ENCODE results near the gene APP. TPM values are rescaled to one million over a fixed set of nuclear protein-coding genes. Genes with fewer than 3 reads are reported as not detected.

The APP gene
- total and polyA plus RNA-seq, 2 of the 13 experiments (the other 11 are each of a cell fraction or from before 2014, with no cell fraction given): 70.6 to 262 TPM

- TF ChIP-seq ZNF770 (CRISPR knock-in tag; IDR thresholded peaks at IDR 0.05) (no peak), GTF2F1 (IDR thresholded peaks at IDR 0.05; ENCODE audit: low read length) (no peak), HOXA9 (CRISPR knock-in tag; IDR thresholded peaks at IDR 0.05; ENCODE audit: borderline replicate concordance) (no peak)
Measured at GRCh38 chr21:25939396-25939761, 231.2 kb downstream of the APP start (continued).

GRCh38 chr21:25938658-25939395 lies 231.7 kb downstream of the APP start:
- Histone ChIP-seq H4K20me1 (ENCODE audit: insufficient read depth, low read length) (no peaks in the 10 kb centered on the region), H3K4me2 (ENCODE audit: low read depth, low read length) (no peak overlapping the region), H3K27ac (ENCODE audit: extremely low read length, insufficient read depth, low read length) (no peak overlapping the region), H3K9me3 (ENCODE audit: low read length) (no peaks in the 10 kb centered on the region), H3K79me2 (ENCODE audit: insufficient read depth, low read length) (no peaks in the 10 kb centered on the region), H3K4me3 (replicated peaks in 1 of 3; ENCODE audit: insufficient read depth in 1 of 3, low read depth in 2 of 3, low read length in 3 of 3) (no peak overlapping the region), H2AFZ (ENCODE audit: low read length) (no peak overlapping the region), H3K27me3 (ENCODE audit: control insufficient read depth in 1 of 2, insufficient read depth in 2 of 2, low read length in 2 of 2) (no peaks in the 10 kb centered on the region), H3K4me1 (ENCODE audit: insufficient read depth, low read length) (peaks cover 12% of the 10 kb centered on the region), H3K36me3 (replicated peaks in 1 of 2; ENCODE audit: control insufficient read depth in 1 of 2, insufficient read depth in 2 of 2, low read length in 2 of 2) (no peaks in the 10 kb centered on the region), H3K9ac (ENCODE audit: insufficient read depth, low read depth, low read length) (no peak overlapping the region)
- TF ChIP-seq PBX2 (CRISPR knock-in tag; IDR thresholded peaks at IDR 0.05): no peak
- no peak for TF ChIP-seq BRD4 (CRISPR knock-in tag; IDR thresholded peaks at IDR 0.05)
- no peak for TF ChIP-seq PLSCR1 (CRISPR knock-in tag; IDR thresholded peaks at IDR 0.05; ENCODE audit: borderline replicate concordance)
- TF ChIP-seq ZNF441 (CRISPR knock-in tag; IDR thresholded peaks at IDR 0.05; ENCODE audit: borderline replicate concordance): no peak
- FAIRE-seq (no peak), ATAC-seq (no peak), DNase-seq (ENCODE audit: low spot score) (no peak)
- ChIA-PET CTCF (ENCODE audit: low intra/inter-chr PET ratio, low total read pairs) (no interaction called here), POLR2A (no interaction called here)
- no TSS peak for BruUV-seq (replicated peaks)
- in situ Hi-C loops (cut with HindIII; ENCODE audit: extremely low pct_ligation_motif_present, low pct_unique_long_range_greater_than_20kb): no loop called here
- intact Hi-C loops (cut with micrococcal nuclease; ENCODE audit: unreplicated experiment): no loop called here
- WGBS (ENCODE audit: low lambda C conversion rate): 78% methylated on average over 10 of the region's 10 CpGs

Data from HepG2 (cell line).